Ishikawa (cell line): ENCODE measurements around the gene GMPR.
A peak's percentile ranks its signal among the peaks of the same experiment; 100 is the strongest.

Experiments used
- CEBPB ChIP-seq: IDR thresholded peaks from 2 replicates; pipeline ENCODE4 v1.6.1; 2012
- CREB1 ChIP-seq: IDR thresholded peaks from 2 replicates; pipeline ENCODE4 v1.6.1; 2012; ENCODE audit warnings: low read depth
- EGR1 ChIP-seq: IDR thresholded peaks from 2 replicates; pipeline ENCODE4 v1.6.1; 2012
- EP300 ChIP-seq: IDR thresholded peaks from 2 replicates; pipeline ENCODE4 v1.6.1; 2012; ENCODE audit warnings: borderline replicate concordance
- FOXM1 ChIP-seq: IDR thresholded peaks from 2 replicates; pipeline ENCODE4 v1.6.1; 2012; ENCODE audit warnings: low read depth, borderline replicate concordance
- NFIC ChIP-seq: IDR thresholded peaks from 2 replicates; pipeline ENCODE4 v1.6.1; 2012
- RAD21 ChIP-seq: IDR thresholded peaks from 2 replicates; pipeline ENCODE4 v1.6.1; 2012; ENCODE audit warnings: low read depth
- TAF1 ChIP-seq: IDR thresholded peaks from 2 replicates; pipeline ENCODE4 v1.6.1; 2012; ENCODE audit warnings: low read depth, mild to moderate bottlenecking
- TCF12 ChIP-seq: IDR thresholded peaks from 2 replicates; pipeline ENCODE4 v1.6.1; 2012; ENCODE audit warnings: low read depth
- TEAD4 ChIP-seq: IDR thresholded peaks from 2 replicates; pipeline ENCODE4 v1.6.1; 2012
- YY1 ChIP-seq: IDR thresholded peaks from 2 replicates; pipeline ENCODE4 v1.6.1; 2012; ENCODE audit warnings: low read depth
- ZBTB7A ChIP-seq: IDR thresholded peaks from 2 replicates; pipeline ENCODE4 v1.6.1; 2012; ENCODE audit warnings: low read depth
- TF ChIP-seq, protein P1 (sequence below): IDR thresholded peaks from 2 replicates; pipeline ENCODE4 v1.6.1; 2012
- TF ChIP-seq, protein P2 (sequence below): IDR thresholded peaks from 2 replicates; pipeline ENCODE4 v1.6.1; 2012
- TF ChIP-seq, protein P3 (sequence below): IDR thresholded peaks from 2 replicates; pipeline ENCODE4 v1.6.1; 2012; ENCODE audit warnings: low read depth, mild to moderate bottlenecking

The GMPR gene

DNA sequence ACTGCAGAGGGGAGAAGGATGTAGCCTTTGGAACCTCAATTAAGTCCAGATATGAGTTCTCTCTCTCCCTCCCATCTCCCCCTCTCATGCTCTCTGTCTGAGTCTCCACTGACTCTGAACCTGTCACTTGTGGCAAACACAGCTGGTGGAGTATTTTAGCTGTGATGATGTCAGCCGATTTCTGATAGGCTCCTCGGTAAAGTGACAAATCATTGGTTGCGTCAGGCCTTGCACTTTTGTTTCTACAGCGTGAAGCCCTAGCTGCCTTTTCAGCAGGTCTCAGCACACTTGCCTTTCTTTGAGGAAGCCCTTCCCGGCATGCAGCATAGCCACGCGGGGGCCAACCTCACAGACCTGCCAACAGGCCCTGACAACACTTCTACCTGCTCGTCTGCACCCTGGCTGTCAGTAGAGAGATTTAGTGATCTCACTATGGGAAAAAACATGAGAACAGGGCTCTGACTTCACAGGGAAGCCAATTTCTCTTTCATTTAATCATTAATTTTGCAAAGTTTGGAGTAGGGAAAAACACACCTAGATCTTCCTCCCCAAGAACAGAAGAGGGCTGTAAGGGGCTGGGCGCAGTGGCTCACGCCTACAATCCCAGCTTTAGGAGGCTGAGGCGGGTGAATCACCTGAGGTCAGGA, 84.4 kb downstream of the GMPR start:
- no peak for TF ChIP-seq EGR1
- no peak for TF ChIP-seq NFIC
- no peak for TF ChIP-seq ZBTB7A
- no peak for TF ChIP-seq TAF1
- TF ChIP-seq, protein P1, sequence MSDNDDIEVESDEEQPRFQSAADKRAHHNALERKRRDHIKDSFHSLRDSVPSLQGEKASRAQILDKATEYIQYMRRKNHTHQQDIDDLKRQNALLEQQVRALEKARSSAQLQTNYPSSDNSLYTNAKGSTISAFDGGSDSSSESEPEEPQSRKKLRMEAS, result peak; percentile 72
- no peak for TF ChIP-seq EP300
- TF ChIP-seq CEBPB, result 0 out of 2 replicates have a peak, but pooled peaks have one; percentile 31

DNA sequence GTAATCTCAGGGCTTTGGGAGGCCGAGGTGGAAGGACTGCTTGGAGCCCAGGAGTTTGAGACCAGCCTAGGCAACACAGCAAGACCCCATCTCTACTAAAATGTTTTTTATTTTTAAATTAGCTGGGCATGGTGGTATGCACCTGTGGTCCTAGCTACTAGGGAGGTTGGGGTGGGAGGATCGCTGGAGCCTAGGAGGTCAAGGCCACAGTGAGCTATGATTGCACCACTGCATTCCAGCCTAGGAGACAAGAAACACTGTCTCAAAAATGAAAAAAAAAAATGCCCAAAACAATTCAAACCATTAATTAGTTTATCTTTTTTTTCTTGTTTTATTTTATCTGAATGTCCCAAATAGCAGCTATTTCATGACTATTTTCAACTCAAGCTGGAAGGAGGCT, 85.8 kb downstream of the GMPR start:
- TF ChIP-seq, protein P2, sequence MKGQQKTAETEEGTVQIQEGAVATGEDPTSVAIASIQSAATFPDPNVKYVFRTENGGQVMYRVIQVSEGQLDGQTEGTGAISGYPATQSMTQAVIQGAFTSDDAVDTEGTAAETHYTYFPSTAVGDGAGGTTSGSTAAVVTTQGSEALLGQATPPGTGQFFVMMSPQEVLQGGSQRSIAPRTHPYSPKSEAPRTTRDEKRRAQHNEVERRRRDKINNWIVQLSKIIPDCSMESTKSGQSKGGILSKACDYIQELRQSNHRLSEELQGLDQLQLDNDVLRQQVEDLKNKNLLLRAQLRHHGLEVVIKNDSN, result no peak

DNA sequence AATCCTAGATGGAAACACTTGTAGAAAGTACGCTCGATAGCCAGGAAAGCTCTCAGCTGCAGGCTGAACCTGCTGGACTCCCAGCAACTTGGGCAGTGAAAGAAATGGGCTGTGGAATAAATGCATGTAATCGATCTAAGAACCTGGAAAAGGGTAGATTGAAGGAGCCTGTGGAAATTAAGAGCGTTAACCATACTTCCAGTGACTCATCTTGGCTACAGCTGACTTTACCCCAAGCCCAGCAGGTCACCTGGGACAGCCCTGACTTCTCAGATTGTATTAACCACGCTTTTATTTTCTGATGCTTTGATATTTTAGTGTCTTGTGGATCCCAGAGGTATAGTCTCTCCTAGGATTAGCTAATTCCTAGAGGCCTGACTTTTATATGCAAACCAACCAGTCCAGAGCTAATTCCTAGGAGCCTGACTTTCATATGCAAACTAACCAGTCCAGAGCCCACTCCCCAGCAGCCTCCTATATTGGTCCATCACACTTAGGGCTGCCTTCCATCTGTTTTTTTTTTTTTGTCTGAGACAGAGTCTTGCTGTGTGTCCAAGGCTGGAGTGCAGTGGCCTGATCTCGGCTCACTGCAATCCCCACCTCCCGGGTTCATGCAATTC, 86.3 kb downstream of the GMPR start:
- TF ChIP-seq TEAD4 (no peak), EGR1 (no peak), NFIC (no peak), TAF1 (no peak)
- TF ChIP-seq, protein P2, result no peak
- TF ChIP-seq, protein P3, sequence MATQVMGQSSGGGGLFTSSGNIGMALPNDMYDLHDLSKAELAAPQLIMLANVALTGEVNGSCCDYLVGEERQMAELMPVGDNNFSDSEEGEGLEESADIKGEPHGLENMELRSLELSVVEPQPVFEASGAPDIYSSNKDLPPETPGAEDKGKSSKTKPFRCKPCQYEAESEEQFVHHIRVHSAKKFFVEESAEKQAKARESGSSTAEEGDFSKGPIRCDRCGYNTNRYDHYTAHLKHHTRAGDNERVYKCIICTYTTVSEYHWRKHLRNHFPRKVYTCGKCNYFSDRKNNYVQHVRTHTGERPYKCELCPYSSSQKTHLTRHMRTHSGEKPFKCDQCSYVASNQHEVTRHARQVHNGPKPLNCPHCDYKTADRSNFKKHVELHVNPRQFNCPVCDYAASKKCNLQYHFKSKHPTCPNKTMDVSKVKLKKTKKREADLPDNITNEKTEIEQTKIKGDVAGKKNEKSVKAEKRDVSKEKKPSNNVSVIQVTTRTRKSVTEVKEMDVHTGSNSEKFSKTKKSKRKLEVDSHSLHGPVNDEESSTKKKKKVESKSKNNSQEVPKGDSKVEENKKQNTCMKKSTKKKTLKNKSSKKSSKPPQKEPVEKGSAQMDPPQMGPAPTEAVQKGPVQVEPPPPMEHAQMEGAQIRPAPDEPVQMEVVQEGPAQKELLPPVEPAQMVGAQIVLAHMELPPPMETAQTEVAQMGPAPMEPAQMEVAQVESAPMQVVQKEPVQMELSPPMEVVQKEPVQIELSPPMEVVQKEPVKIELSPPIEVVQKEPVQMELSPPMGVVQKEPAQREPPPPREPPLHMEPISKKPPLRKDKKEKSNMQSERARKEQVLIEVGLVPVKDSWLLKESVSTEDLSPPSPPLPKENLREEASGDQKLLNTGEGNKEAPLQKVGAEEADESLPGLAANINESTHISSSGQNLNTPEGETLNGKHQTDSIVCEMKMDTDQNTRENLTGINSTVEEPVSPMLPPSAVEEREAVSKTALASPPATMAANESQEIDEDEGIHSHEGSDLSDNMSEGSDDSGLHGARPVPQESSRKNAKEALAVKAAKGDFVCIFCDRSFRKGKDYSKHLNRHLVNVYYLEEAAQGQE, result no peak

DNA sequence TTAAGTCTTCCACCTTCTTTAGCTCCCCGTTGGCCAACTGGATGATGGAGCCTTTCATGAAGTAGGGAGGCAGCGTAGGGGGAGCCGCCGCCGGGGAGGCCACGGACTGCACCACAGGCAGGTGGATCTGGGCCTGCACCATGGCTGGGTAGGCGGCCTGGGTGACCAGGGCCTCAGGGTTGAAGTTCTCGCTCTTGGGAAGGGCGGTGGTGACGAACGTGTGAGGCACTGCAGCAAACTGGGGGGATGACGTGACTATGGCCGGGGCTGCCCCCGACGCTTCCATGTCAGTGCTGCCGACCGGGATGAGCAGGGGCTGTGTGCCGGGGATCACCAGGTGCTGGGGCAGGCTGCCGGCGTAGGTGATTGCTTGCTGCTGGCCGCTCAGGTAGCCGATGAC, 88.1 kb downstream of the GMPR start:
- no peak for TF ChIP-seq TAF1
- TF ChIP-seq EP300, result no peak
- no peak for TF ChIP-seq CEBPB
- no peak for TF ChIP-seq FOXM1
- no peak for TF ChIP-seq CREB1
- TF ChIP-seq, protein P2, result no peak
- TF ChIP-seq TEAD4, result no peak
- TF ChIP-seq EGR1, result no peak
- no peak for TF ChIP-seq ZBTB7A
- no peak for TF ChIP-seq RAD21
- TF ChIP-seq, protein P1, result no peak
- TF ChIP-seq, protein P3, result no peak
- no peak for TF ChIP-seq TCF12
- TF ChIP-seq NFIC, result no peak
- no peak for TF ChIP-seq YY1

DNA sequence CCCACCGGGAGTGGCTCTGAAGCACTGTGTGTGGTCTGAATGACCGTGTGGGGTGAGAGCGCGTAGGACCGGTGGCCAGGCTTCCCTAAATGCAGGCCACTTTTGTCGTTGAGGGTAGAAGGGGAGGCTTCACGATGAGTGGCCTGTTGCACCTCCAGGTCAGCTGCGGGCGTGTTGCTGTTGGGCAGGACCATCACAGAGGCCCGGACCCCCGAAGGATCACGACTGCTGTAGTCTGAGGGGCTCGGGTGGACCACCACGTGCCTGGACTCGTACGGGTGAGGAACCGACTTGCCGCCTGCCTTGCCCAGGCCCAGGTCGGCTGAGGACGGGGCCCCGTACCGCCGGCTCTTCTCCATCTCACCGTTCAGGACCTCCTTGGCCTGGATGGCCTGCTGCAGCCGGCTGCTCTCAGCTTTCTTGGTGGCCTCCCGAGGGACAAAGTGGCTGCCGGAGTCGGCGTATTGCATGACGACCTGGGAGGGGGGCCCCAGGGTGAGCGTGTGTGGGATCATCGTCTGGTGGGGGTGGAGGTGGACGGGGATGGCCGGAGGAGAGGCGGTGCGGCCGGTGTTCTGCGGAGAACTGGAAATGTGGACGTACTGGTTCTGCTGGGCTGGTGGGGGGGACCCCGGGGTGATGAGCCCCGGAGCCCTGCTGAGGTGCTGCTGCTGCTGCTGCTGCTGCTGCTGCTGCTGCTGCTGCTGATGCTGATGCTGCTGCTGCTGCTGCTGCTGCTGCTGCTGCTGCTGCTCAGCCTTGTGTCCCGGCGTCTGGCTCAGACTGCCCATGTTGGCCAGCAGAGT, 88.8 kb downstream of the GMPR start:
- TF ChIP-seq, protein P3, result no peak
- no peak for TF ChIP-seq RAD21
- TF ChIP-seq EGR1, result no peak
- no peak for TF ChIP-seq CEBPB
- TF ChIP-seq FOXM1, result no peak
